ENCODE results near the gene TMEM8B. TPM values are rescaled to one million over a fixed set of nuclear protein-coding genes. Genes with fewer than 3 reads are reported as not detected.

Gene TMEM8B
- total and polyA plus RNA-seq, 2 donors from 2014 or later = 17.6 to 18.3 TPM

DNA sequence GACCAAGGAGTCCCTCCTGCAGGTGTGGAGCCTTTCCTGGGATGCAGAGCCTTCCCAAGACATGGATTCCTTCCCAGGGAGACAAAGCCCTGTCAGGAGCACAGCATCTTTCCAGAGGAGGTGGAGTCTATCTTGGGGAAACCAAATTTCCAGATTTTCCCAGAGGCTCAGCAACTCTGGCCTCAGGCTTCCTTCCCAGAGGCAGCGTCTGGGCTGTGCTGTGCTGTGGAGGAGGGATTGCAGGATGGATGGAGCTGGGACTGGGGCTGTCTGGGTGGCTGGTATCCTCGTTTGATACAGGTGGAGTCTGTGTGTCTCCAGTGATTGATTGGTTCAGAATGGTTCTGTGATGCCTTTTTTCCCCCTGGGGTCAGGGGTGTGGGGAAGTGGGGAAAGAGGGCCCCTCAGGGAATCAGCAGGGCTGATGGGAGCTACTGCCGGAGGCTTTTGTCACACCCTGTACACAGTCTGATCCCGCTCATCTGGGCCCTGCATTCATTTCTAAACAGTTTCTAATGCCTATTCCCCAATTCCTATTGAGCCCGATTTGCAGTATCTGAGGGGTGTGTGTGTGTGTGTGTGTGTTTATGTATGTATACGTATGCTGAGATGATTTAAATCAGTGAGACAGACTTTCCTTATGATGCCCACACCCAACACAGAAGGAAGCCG lies 25.2 kb downstream of the TMEM8B start:
- no peaks in the 10 kb centered on the region for H3K4me1 ChIP-seq (ENCODE audit: control insufficient read depth in 2 of 3, insufficient read depth in 2 of 3, low read depth in 1 of 3, low read length in 3 of 3)
- no peak overlapping the region for H3K9ac ChIP-seq (ENCODE audit: low read length in 3 of 3)
- FAIRE-seq (no peak), DNase-seq (peak in 2 of 5 donors; percentile 2 to 20)
- H3K9me3 ChIP-seq (ENCODE audit: control insufficient read depth in 2 of 3, insufficient read depth in 1 of 3, low read length in 3 of 3) = no peaks in the 10 kb centered on the region
- intact Hi-C loops (cut with DNase I) = no loop called here
- no peaks in the 10 kb centered on the region for H3K36me3 ChIP-seq (ENCODE audit: control insufficient read depth in 2 of 3, insufficient read depth in 3 of 3, low read length in 3 of 3)
- H3K27ac ChIP-seq (ENCODE audit: low read depth in 2 of 2, low read length in 2 of 2) = no peak overlapping the region
- TF ChIP-seq, protein P1, sequence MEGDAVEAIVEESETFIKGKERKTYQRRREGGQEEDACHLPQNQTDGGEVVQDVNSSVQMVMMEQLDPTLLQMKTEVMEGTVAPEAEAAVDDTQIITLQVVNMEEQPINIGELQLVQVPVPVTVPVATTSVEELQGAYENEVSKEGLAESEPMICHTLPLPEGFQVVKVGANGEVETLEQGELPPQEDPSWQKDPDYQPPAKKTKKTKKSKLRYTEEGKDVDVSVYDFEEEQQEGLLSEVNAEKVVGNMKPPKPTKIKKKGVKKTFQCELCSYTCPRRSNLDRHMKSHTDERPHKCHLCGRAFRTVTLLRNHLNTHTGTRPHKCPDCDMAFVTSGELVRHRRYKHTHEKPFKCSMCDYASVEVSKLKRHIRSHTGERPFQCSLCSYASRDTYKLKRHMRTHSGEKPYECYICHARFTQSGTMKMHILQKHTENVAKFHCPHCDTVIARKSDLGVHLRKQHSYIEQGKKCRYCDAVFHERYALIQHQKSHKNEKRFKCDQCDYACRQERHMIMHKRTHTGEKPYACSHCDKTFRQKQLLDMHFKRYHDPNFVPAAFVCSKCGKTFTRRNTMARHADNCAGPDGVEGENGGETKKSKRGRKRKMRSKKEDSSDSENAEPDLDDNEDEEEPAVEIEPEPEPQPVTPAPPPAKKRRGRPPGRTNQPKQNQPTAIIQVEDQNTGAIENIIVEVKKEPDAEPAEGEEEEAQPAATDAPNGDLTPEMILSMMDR (IDR thresholded peaks at IDR 0.05; ENCODE audit: borderline replicate concordance, extremely low read depth, insufficient read depth) = no peak
- H3K27me3 ChIP-seq (ENCODE audit: control insufficient read depth, insufficient read depth, low read length) = no peaks in the 10 kb centered on the region
- H3K4me3 ChIP-seq (ENCODE audit: low read length in 3 of 3) = no peak overlapping the region

DNA sequence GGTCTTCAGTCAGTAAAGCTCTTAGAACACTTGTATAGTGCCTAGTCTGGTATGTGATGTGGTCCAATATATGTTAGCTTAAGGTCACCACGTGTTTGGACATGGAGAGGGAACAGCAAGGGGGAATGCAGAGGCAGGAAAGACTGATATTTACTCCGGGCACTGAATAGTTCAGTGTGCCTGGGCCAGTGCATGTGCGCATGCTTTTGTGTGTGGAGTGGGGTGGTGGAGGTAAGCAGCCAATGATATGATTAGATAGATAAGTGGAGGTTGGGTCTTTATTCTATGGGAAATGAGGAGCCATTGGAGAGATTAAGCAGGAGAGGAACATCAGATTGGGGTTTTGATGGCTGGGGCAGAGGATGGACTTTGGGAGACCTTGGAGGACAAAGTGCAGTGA lies 27.2 kb downstream of the TMEM8B start:
- Histone ChIP-seq H3K27ac (ENCODE audit: low read depth in 2 of 2, low read length in 2 of 2) (no peak overlapping the region), H3K4me1 (ENCODE audit: control insufficient read depth in 2 of 3, insufficient read depth in 2 of 3, low read depth in 1 of 3, low read length in 3 of 3) (no peaks in the 10 kb centered on the region), H3K9me3 (ENCODE audit: control insufficient read depth in 2 of 3, insufficient read depth in 1 of 3, low read length in 3 of 3) (no peaks in the 10 kb centered on the region), H3K9ac (ENCODE audit: low read length in 3 of 3) (no peak overlapping the region), H3K4me3 (ENCODE audit: low read length in 3 of 3) (no peak overlapping the region), H3K27me3 (ENCODE audit: control insufficient read depth, insufficient read depth, low read length) (no peaks in the 10 kb centered on the region), H3K36me3 (ENCODE audit: control insufficient read depth in 2 of 3, insufficient read depth in 3 of 3, low read length in 3 of 3) (no peaks in the 10 kb centered on the region)
- FAIRE-seq (no peak), DNase-seq (peak in 2 of 5 donors; percentile 3 to 5)
- TF ChIP-seq, protein P1 (IDR thresholded peaks at IDR 0.05; ENCODE audit: borderline replicate concordance, extremely low read depth, insufficient read depth) = no peak
- intact Hi-C loops (cut with DNase I) = no loop called here

DNA sequence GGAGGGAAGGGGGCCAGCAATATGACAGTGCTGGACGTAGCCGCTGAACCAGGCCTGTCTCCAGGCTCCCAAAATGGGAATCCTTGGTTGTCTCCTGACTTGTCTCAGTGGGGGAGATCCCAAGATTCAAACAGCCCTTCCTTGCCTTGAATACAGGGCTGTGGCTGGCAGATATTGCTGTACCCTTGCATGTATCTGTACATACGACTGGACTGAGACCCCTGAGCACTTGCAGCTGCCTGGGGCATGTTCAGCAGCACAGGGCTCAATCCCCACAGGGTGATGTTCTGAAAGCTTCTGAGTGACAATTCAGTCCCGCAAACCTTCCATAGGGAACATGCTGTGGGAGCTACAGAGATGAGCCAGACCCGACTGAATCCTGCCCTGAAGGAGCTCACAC lies 27.9 kb downstream of the TMEM8B start:
- no peaks in the 10 kb centered on the region for H3K4me1 ChIP-seq (ENCODE audit: control insufficient read depth in 2 of 3, insufficient read depth in 2 of 3, low read depth in 1 of 3, low read length in 3 of 3)
- DNase-seq = peak in 2 of 5 donors; percentile 5 to 16
- no peaks in the 10 kb centered on the region for H3K9me3 ChIP-seq (ENCODE audit: control insufficient read depth in 2 of 3, insufficient read depth in 1 of 3, low read length in 3 of 3)
- H3K9ac ChIP-seq (ENCODE audit: low read length in 3 of 3) = no peak overlapping the region
- intact Hi-C loops (cut with DNase I) = no loop called here
- no peak overlapping the region for H3K4me3 ChIP-seq (ENCODE audit: low read length in 3 of 3)
- H3K36me3 ChIP-seq (ENCODE audit: control insufficient read depth in 2 of 3, insufficient read depth in 3 of 3, low read length in 3 of 3) = no peaks in the 10 kb centered on the region
- no peaks in the 10 kb centered on the region for H3K27me3 ChIP-seq (ENCODE audit: control insufficient read depth, insufficient read depth, low read length)
- no peak overlapping the region for H3K27ac ChIP-seq (ENCODE audit: low read depth in 2 of 2, low read length in 2 of 2)
- TF ChIP-seq, protein P1 (IDR thresholded peaks at IDR 0.05; ENCODE audit: borderline replicate concordance, extremely low read depth, insufficient read depth) = no peak
- no peak for FAIRE-seq

DNA sequence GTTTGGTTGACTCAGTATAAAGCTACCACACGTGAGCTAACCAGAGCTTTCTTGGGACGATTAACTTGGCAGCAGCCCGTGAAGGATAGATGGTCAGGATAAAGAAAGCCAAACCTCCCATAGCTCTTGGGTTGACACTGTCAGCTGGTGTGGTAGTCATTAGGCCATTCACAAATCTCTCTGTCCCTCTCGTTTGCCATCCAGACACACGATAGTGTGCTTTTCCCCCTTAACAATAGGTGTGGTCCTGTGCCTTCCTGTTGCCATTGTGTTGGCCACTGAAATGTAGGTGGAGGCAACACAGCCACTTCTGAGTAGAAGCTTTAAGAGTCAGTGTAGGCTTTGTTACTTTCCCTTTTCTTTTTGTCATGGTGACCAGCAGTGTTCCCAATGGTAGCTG lies 29.4 kb downstream of the TMEM8B start:
- Histone ChIP-seq H3K27me3 (ENCODE audit: control insufficient read depth, insufficient read depth, low read length) (no peaks in the 10 kb centered on the region), H3K9me3 (ENCODE audit: control insufficient read depth in 2 of 3, insufficient read depth in 1 of 3, low read length in 3 of 3) (no peaks in the 10 kb centered on the region), H3K4me3 (ENCODE audit: low read length in 3 of 3) (no peak overlapping the region), H3K36me3 (ENCODE audit: control insufficient read depth in 2 of 3, insufficient read depth in 3 of 3, low read length in 3 of 3) (no peaks in the 10 kb centered on the region), H3K9ac (ENCODE audit: low read length in 3 of 3) (no peak overlapping the region), H3K4me1 (ENCODE audit: control insufficient read depth in 2 of 3, insufficient read depth in 2 of 3, low read depth in 1 of 3, low read length in 3 of 3) (no peaks in the 10 kb centered on the region), H3K27ac (ENCODE audit: low read depth in 2 of 2, low read length in 2 of 2) (no peak overlapping the region)
- DNase-seq (no peak), FAIRE-seq (no peak)
- intact Hi-C loops (cut with DNase I) = no loop called here
- TF ChIP-seq, protein P1 (IDR thresholded peaks at IDR 0.05; ENCODE audit: borderline replicate concordance, extremely low read depth, insufficient read depth) = no peak

Data from kidney (tissue), 14 donors.